AG10803 (cell line): ENCODE data around the gene FAHD2A.
"Not testable (repeated sequence)": the region's sequence is repeated elsewhere in the genome, so short reads cannot be mapped to it uniquely, and the experiment has no call there.

ENCODE experiments used
- DNase-seq: peaks from one replicate; pipeline ENCODE4 v3.0.0; 2010; ENCODE audit warnings: low read depth
- H3K4me3 ChIP-seq: 2 replicates; pipeline ENCODE4 v1.5.1; 2011; ENCODE audit warnings: mild to moderate bottlenecking, low read length, control low read depth
- CTCF ChIP-seq: conservative IDR thresholded peaks from 2 replicates; pipeline ENCODE4 v1.5.1; 2011; ENCODE audit warnings: mild to moderate bottlenecking, low read length, control low read depth, inconsistent platforms

Gene FAHD2A

GRCh38 chr2:95376311-95377215 is 25.9 kb upstream of the FAHD2A start:
- no peak for DNase-seq
- TF ChIP-seq CTCF, result no peak
- no peak overlapping the region for H3K4me3 ChIP-seq

GRCh38 chr2:95377216-95378123 is 25.0 kb upstream of the FAHD2A start:
- no peak overlapping the region for H3K4me3 ChIP-seq
- no peak for TF ChIP-seq CTCF
- DNase-seq, result no peak

- not testable (repeated sequence) for DNase-seq, H3K4me3 ChIP-seq
Observed at GRCh38 chr2:95378281-95378680, 24.2 kb upstream of the FAHD2A start.

GRCh38 chr2:95379371-95379831 is 23.1 kb upstream of the FAHD2A start:
- no peak overlapping the region for H3K4me3 ChIP-seq
- DNase-seq, result no peak
- TF ChIP-seq CTCF, result no peak; the same call in 1 of the 2 replicates

- no peak overlapping the region for H3K4me3 ChIP-seq
- TF ChIP-seq CTCF, result no peak
- DNase-seq, result no peak
Observed at GRCh38 chr2:95380280-95380679, 22.2 kb upstream of the FAHD2A start.

GRCh38 chr2:95380731-95381130 is 21.8 kb upstream of the FAHD2A start:
- TF ChIP-seq CTCF, result no peak
- no peak overlapping the region for H3K4me3 ChIP-seq
- no peak for DNase-seq
